Stimulated activated CD4-positive, alpha-beta T cell treated with anti-CD3 and anti-CD28 coated beads, Interleukin-12 subunit alpha, Interleukin-12 subunit beta, amount 100 ng/mL, for 48 hours (primary cell): Measurements from ENCODE around the gene PRM3.

ENCODE experiments used
- DNase-seq, 3 donors: peaks; one replicate each; pipeline ENCODE4 v3.0.0-alpha.2; 2020; ENCODE audit warnings: low read depth in 2 of 3, low spot score in 1 of 3

Gene PRM3, protein sequence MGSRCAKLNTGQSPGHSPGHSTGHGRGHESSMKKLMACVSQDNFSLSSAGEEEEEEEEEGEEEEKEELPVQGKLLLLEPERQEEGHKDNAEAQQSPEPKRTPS

DNA sequence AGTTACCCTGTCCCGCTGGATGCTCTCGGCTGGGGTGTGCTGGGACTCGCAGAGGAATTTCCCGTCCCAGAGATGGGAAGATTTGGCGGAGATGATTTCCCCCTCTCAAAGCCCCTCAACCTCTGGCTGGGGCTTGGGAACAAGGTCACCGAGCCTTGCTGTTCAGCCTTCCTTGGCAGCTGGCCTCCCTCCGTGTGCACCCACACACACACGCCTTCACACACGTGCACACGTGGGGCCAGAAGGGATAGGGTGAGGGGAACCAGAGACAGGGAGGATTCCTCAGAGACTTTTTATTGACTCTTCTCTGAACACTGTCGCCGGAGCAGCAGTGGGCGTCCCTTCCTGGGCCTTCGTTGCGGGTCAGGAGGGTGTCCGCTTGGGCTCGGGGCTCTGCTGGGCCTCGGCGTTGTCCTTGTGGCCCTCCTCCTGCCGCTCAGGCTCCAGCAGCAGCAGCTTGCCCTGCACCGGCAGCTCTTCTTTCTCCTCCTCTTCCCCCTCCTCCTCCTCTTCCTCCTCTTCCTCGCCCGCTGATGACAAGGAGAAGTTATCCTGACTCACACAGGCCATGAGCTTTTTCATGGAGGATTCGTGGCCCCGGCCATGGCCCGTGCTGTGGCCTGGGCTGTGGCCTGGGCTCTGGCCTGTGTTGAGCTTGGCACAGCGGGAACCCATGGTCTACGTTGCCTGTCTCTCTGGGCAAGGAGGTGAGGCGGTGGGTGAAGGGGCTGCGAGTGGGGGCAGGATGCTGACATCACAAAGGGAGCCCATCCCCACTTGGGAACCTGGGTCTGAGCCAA is at the start of gene PRM3:
TSS of gene PRM3 (minus strand) at position 709 of the 800 bp plus-strand sequence. CDS start at position 675, 34 bp downstream.
- no peak for DNase-seq

DNA sequence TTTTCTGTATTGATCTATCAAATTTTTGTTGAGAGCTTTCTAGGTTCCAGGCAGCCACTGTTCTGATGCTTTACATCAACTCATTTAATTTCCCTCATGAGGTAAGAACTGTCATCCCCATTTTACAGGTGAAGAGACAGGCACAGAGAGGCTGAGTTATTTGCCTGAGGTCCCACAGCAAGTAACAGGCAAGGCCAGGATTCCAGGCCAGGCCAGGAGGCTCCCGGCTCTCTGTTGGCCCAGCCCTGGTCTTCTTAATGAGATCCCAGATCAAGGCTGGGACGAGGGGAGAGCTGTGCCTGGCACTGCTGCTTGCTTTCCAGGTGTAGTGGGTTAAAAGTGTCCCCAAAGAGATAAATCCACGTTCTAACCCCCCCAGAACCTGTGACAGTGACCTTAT is 49.4 kb upstream of the PRM3 start:
- DNase-seq, result no peak

DNA sequence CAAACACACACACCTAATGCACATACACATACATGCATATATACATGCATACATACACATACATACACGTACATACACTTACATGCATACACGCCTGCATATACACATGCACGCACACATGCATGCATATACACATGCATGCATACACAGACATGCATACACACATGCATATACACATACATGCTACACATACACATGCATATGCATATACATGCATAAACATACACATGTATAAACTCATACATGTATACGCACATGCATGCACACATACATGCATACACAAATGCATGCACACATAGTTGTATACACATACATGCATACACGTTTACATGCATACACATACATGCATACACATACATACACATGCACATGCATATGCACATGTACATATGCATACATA is 48.2 kb upstream of the PRM3 start:
- no peak for DNase-seq

DNA sequence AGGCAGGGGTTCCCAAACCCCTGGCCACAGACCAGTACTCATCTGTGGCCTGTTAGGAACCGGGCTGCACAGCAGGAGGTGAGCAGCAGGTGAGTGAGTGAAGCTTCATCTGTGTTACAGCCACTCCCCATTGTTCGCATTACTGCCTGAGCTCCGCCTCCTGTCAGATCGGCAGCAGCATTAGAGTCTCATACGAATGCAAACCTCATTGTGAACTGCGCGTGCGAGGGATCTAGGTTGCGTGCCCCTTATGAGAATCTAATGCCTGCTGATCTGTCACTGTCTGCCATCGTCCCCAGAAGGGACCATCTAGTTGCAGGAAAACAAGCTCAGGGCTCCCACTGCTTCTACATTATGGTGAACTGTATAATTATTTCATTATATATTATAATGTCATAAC is 46.7 kb upstream of the PRM3 start:
- no peak for DNase-seq

DNA sequence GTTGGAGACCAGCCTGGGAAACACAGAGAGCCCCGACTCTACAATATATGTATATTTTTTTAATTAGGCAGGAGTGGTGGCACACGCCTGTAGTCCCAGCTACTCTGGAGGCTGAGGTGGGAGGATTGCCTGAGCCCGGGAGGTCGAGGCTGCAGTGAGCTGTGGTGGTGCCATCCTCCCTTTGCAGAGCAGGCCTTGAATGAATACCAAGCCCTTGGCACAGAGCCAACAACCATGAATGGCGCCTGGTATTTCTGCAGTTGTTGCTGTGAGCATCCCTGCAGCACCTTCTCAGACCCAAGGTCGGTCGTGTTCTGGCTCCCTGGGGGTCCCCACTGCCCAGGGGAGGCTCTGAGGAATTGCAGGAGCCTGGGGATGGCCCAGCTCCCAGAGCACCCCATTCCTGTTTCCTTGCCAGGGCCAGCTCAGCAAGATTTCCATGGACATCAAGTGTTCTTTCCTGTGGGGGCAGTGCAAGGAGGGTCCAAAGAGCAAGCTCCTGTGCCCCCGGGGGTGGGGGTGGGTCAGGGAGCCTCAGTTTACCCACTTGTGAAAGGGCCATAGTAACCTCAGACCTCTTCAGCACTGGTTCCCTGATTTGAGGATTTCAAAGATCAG is 46.2 kb upstream of the PRM3 start:
- DNase-seq, result no peak

DNA sequence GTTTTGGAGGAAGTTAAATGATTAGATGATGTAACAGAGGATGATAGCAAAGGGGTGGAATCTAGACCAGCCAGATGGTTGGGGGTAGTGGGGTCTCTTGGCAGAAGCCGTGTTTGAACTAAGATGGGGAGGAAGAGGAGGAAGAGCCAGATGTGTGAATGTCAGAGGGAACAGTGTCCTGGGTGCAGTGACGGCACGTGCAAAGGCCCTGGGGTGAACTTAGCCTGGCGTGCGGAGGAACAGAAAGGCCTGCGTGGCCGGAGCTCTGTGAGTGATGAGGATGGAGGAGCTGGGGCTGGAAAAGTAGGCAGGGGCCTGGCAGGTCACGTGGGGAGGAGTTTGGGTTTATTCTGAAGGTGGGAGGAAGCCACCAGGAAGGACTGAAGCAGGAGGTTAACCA is 45.4 kb upstream of the PRM3 start:
- no peak for DNase-seq

DNA sequence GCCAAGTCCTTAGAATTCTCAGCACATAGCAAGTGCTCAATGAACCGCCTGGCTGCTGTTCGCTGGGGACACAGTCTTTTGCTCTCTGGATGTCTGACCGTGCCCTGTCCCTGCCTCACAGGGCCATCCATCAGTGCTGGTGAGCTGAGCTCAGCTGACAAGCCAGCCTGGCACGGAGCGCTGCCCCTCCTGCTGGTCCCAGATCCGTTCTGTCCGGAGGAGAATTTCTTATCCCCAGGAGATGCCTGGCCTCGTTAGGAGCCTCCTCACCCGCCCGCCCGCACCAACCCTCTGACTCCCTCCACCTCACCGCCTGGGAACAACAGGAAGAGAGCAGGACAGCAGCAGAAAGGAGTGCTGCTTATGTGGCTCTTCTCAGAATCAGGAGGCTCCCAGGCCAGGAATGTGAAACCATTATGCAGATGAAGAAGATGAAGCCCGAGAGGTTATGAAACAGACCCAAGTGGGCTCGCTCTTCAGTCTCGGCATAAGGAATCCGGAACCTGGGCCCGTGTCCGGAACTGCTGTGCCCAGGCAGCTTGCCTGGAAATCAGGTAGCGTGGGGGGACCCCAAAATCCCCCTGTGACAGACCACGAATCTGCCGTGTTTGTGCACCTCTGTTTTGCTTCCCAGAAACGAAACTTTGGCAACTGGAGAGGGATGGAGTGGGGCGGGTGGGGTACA is 43.0 kb upstream of the PRM3 start:
- no peak for DNase-seq

DNA sequence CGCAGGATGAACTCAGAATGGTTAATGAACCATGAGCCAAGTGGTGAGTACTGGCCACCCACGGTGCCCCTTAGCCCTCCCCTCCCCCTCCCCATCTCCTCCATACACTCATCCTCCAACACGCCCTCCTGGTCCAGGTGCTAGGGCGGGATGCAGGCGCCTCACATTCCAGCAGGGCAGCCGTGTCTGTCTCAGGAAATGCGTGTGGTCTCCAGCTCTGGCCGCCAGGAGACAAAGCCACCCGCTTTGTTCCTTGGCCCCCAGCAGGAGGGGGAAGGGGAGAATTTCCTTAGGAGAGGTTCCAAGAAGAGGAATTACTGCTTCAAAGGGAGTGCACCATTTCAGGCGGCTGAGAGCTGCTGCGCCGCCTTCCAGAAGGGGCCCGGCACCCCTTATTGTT is 42.1 kb upstream of the PRM3 start:
- no peak for DNase-seq

DNA sequence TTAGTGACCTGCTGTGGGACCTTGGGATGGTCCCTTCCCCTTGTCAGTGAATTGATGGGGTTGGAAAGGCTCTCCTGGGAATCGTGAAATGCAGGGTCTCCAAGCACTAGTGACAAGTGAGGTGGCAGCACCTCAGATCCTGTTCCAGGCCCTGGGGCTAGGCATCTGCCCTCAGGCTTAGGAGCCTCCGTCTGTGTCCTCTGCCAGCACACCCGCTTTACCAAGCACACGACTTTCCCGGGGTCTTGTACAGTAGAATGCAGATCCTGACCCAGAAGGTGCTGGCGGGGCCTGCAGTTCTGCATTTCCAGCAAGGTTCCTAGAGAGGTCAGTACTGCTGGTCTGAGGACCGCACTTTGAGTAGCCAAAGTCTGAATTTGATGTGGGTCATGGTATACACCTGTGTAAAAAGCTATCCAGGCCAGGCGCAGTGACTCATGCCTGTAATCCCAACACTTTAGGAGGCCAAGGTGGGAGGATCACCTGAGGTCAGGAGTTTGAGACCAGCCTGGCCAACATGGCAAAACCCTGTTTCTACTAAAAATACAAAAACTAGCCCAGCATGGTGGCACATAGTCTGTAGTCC is 41.0 kb upstream of the PRM3 start:
- no peak for DNase-seq

DNA sequence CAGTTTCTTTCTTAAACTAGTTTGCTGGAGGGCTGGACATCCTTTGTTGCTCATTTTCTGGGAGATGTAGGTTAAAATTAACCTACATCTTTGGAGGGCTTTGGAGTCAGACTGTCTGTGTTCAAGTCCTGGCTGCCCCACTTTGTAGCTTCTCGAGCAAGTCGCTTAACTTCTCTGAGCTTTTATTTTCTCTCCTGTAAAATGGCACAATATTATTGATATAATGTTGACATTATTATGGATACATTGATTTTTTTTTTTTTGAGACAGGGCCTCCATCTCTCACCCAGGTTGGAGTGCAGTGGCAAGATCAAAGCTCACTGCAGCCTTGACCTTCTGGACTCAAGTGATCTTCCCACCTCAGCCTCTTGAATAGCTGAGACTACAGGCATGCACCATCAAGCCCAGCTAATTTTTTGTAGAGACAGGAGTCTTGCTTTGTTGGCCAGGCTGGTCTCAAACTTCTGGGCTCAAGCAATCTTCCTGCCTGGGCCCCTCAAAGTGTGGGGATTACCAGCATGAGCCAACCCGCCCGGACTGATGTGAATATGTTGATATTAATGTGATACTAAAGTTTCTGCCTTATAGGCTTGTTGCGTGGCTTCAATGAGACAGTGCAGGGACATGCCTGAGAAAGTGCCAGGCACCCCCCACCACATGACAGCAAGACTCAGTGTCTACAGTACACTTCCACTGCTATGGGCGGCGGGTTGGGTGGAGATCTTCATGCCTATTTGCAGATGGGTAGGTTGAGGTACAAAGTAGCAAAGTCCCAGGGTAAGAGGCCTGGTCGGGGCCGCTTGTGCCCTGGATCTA is 40.3 kb upstream of the PRM3 start:
- no peak for DNase-seq

DNA sequence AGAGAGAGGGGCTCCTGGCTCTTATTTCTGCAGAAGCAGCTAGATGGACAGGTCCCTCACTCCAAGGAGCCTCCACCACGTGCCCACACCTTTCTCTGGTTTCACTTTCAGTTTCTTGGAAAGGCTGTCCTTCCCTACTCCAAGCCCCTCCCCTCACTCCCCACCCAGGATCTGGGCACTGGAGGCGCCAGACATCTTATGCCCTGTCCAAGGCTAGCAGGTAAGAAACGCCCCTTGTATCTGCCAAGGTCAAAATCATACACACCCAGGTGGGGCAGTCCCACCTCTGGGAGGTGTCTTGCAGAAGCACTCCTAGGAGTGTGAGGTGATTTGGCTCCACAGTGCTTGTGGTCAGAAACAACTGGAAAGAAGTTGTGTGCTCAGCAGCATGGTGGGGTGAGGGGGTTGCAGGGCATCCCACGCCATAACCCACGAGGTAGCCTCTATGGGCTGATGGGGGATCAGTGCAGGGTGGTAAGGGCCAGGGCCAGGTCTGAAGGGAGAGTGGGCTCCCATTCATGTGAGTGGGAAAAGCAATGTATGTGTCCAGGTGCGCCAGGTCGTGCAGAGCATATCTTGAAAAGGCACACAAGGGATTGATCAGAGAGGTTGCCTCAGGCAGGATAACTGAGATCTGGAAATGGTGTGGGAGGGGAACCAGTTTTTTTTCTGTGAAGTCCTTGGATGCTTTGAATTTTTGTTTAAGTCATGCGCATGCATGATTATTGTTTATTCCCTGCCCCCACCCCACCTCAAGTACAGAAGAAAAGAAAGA is 39.5 kb upstream of the PRM3 start:
- DNase-seq, result no peak

DNA sequence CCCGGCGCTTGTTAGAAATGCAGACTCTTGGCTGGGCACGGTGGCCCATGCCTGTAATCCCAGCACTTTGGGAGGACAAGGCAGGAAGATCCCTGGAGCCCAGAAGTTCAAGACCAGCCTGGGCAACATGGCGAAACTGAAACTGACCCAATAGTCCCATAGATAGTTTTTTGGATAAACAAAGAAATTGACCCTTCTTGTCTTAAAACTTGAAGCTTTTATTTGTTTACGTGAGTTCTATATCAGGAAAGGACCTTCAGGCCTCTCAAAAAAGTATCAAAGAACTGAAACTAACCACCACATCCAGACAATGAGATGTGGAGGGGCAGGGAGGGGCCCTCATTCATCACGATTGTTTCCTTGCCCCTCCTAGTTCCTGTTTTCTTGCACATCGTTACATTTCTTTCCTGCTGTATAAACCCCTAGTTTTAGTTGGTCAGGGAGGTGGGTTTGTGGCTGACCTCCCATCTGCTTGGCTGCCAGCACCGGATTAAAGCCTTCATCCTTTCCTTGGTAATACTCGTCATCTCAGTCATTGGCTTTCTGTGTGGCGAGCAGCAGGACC is 37.6 kb upstream of the PRM3 start:
- DNase-seq, result no peak

DNA sequence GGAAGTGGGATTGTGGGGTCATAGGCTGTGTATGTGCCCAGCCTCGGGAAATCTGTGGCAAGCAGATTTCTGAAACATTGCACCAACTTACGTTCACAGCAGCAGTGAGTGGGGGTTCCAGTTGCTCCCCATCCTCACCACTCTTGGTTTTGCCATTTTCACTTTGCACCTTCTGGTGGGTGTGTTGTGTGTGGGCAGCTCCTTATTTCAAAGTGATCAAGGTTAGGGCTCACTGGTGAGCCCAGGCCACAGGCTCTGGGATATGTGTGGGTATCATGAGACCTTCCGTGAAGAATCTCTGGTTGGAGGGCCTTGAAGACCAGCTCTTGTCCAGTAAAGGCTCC is 37.2 kb upstream of the PRM3 start:
- DNase-seq, result no peak

DNA sequence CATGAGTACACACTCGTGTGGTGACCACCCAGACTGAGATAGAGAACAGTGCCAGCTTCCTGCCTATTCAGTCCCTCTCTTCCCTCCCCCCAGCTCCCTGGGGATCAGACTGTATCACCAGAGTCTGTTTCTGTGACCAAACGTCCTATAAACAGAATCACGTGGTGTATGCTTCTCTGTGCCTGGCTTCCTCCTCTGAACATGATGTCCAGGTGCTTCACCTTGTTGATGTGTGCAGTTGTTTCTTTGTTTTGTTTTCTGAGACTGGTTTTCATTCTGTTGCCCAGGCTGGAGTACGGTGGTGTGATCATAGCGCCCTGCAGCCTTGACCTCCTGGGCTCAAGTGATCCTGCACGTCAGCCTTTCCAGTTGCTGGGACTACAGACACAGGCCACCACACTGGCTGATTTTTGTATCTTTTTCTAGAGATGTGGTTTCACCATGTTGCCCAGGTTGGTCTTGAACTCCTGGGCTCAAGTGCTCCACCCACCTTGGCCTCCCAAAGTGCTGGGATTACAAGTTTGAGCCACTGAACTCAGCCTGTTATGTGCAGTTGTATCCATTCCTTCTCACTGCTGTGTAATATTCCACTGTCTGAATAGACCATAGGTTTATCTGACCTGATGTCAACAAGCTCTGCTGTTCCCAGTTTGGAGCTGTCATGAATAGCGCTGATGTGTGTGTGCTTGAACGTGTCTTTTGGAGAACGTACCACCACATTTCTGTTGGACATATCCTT is 36.6 kb upstream of the PRM3 start:
- DNase-seq, result no peak

DNA sequence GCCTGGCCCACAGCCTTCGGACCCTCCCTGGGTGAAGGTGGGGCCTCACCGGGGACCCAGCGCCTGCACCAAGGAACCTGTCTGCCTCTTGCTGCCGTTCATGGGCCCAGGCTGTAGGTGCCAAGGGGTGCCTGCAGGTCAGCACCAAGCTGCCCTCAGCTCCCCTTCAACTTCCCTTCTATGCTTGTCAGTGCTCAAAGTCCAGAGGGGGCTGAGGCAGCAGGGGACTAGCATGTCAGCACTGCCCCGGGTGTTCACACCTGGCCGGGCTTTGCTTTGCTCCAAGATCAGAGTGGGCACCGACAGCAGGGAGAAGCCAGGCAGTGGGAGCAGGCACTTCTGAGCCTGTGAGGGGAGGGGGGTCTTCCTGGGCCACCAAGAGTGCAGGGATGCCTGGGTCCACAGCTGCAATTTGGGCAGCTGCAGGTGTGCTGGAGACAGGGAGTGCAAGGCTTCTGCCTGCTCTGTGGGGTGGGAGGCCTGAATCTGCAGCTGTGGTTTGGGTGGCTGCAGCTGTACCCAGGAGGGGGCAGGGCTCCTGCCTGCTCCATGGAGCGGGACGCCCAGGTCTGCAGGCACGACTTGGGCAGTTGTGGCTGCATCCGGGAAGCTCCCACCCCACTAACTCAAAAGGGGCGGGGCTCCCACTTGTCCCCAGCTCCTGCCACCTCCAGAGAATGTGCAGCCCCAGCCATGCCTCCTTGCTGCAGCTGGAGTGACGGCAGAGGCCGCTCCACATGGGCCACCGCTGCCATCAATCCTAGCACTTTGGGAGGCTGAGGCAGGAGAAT is 35.3 kb upstream of the PRM3 start:
- no peak for DNase-seq

DNA sequence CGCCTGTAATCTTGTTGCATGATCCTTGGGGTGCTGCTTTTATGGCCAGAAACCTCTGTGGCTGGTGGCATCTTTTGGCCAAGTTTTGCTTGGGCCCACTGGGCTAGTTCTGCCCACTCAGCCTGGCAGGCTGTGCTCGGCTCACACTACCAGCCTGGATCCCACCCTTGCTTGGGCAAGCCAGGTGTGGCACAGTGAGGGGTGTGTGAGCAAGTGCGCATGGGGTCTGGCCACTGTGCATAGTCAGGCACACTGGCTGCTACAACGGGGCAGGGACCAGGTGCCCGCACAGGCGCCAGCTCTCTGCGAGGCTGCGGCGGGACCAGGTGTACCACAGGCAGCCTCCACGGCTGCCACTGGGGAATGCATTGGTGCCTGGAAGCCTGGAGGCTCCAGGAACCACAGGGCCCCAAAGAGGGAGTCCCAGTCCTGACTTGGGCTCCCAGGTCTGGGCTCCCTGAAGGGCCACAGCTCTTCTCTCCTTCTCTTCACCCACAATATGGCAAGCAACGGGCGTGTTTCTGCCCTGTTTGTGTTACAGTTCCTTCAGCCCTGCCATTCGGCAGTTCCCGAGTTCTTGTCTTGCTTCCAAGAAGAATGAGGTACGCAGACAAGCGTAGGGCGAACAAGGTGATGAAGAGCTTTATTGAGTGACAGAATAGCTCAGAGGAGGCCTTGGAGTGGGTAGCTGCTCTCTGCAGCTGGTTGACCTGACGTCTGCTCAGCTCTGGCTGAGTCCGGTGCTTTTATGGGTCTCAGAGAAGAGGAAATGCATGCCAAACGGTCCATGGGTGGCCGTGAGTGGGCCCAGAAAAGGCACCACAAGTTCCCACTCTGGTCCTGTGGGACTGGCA is 34.4 kb upstream of the PRM3 start:
- no peak for DNase-seq

DNA sequence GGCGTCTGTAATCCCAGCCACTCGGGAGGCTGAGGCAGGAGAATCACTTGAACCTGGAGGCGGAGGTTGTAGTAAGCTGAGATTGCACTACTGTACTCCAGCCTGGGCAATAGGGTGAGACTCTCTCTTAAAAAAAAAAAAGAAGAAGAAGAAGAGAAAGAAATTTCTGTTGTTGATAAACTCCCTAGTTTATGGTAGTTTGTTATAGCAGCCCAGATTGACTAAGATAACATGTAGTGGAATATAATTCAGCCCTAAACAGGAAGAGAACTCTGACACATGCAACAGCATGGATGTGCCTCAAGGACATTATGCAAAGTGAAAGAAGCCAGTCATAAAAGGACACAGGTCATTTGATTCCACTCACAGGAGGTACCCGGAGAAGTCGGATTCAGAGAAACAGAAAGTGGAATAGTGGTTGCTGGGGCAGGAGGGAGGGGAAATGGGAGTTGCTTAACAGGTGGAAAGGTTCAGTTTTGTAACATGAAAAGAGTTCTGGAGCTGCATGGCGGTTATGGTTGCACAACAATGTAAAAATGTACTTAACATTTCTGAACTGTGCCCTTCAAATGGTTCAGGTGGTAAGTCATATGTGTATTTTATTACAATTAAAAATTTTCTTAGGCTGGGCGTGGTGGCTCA is 33.7 kb upstream of the PRM3 start:
- DNase-seq, result no peak
